Measurements from ENCODE around the gene TBC1D2B. TPM values are rescaled to one million over a fixed set of nuclear protein-coding genes. Genes with fewer than 3 reads are reported as not detected.
"Not testable (repeated sequence)": the region's sequence is repeated elsewhere in the genome, so short reads cannot be mapped to it uniquely, and the experiment has no call there.

The TBC1D2B gene
- total and polyA plus RNA-seq, 4 donors, result 8.4 to 119 (median 22.0) TPM

DNA sequence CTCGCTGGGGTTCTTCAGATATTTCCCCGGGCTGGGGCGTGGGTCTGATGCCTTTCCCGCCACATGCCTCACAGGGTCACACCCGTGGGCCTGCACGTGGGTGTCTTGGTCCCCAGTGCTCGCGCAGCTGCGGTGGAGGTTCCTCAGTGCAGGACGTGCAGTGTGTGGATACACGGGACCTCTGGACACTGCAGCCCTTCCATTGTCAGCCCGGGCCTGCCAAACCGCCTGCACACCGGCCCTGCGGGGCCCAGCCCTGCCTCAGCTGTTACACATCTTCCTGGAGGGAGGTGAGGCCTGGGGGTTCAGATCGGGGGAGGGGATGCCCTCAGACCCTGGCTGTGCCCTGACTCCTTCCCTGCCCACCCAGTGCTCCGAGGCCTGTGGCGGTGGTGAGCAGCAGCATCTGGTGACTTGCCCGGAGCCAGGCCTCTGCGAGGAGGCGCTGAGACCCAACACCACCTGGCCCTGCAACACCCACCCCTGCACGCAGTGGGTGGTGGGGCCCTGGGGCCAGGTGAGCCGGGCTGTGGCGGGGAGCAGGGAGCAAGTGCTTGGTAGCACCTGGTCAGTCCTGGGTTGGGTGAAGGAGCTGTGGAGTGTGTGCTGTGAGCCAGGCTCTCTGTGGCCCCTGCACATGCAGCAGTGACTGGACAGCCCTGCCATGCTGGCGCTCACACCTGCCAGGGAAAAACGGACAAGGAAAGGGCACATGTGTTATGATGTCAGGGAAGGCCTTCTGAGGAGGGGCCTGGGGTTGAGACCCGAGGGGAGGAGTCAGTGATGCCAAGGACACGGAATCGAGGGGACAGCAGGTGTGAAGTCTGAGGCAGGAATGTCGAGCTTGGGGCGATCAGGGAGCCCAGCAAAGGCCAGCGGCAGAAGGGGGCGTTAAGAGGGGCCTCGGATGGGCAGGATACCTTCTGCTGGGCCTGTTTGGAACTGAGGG is 88.9 kb downstream of the TBC1D2B start:
- peaks cover 4 to 18% (median 10%) of the 10 kb centered on the region in 4 donors for H3K4me1 ChIP-seq (ENCODE audit: control insufficient read depth in 4 of 4, insufficient read depth in 4 of 4, low read length in 3 of 4)

GRCh38 chr15:77987765-77988136 is 89.8 kb downstream of the TBC1D2B start:
- H3K9me3 ChIP-seq (ENCODE audit: control insufficient read depth in 4 of 4, low read length in 3 of 4); H3K4me3 ChIP-seq (ENCODE audit: low read depth in 1 of 3, low read length in 3 of 3); H3K9ac ChIP-seq (ENCODE audit: low read depth in 1 of 2, low read length in 2 of 2); H3K27me3 ChIP-seq (ENCODE audit: control insufficient read depth in 4 of 4, insufficient read depth in 4 of 4, low read length in 3 of 4); H3K36me3 ChIP-seq (ENCODE audit: control insufficient read depth in 4 of 4, insufficient read depth in 3 of 4, low read depth in 1 of 4, low read length in 3 of 4); DNase-seq (ENCODE audit: low spot score); H3K27ac ChIP-seq (ENCODE audit: low read depth in 1 of 2, low read length in 2 of 2): not testable (repeated sequence)
- peaks cover 4 to 15% (median 10%) of the 10 kb centered on the region in 4 donors for H3K4me1 ChIP-seq (ENCODE audit: control insufficient read depth in 4 of 4, insufficient read depth in 4 of 4, low read length in 3 of 4)
- WGBS, result 62% methylated on average over 15 of the region's 15 CpGs

More for the DNA sequence above, 88.9 kb downstream of the TBC1D2B start:
- Histone ChIP-seq H3K9me3 (ENCODE audit: control insufficient read depth in 4 of 4, low read length in 3 of 4) (no peaks in the 10 kb centered on the region), H3K4me3 (ENCODE audit: low read depth in 1 of 3, low read length in 3 of 3) (no peak overlapping the region), H3K36me3 (ENCODE audit: control insufficient read depth in 4 of 4, insufficient read depth in 3 of 4, low read depth in 1 of 4, low read length in 3 of 4) (peaks cover 0 to 2% (median under 1%) of the 10 kb centered on the region in 4 donors), H3K27ac (ENCODE audit: low read depth in 1 of 2, low read length in 2 of 2) (no peak overlapping the region), H3K27me3 (ENCODE audit: control insufficient read depth in 4 of 4, insufficient read depth in 4 of 4, low read length in 3 of 4) (no peaks in the 10 kb centered on the region), H3K9ac (ENCODE audit: low read depth in 1 of 2, low read length in 2 of 2) (no peak overlapping the region)
- DNase-seq (ENCODE audit: low spot score), result no peak
- TF ChIP-seq HNF4A (conservative IDR thresholded peaks at IDR 0.05) (no peak), MAX (IDR thresholded peaks at IDR 0.05) (no peak)
- TF ChIP-seq, protein P1, sequence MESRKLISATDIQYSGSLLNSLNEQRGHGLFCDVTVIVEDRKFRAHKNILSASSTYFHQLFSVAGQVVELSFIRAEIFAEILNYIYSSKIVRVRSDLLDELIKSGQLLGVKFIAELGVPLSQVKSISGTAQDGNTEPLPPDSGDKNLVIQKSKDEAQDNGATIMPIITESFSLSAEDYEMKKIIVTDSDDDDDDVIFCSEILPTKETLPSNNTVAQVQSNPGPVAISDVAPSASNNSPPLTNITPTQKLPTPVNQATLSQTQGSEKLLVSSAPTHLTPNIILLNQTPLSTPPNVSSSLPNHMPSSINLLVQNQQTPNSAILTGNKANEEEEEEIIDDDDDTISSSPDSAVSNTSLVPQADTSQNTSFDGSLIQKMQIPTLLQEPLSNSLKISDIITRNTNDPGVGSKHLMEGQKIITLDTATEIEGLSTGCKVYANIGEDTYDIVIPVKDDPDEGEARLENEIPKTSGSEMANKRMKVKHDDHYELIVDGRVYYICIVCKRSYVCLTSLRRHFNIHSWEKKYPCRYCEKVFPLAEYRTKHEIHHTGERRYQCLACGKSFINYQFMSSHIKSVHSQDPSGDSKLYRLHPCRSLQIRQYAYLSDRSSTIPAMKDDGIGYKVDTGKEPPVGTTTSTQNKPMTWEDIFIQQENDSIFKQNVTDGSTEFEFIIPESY (IDR thresholded peaks at IDR 0.05), result no peak
- WGBS, result 82% methylated on average over 34 of the region's 34 CpGs

DNA sequence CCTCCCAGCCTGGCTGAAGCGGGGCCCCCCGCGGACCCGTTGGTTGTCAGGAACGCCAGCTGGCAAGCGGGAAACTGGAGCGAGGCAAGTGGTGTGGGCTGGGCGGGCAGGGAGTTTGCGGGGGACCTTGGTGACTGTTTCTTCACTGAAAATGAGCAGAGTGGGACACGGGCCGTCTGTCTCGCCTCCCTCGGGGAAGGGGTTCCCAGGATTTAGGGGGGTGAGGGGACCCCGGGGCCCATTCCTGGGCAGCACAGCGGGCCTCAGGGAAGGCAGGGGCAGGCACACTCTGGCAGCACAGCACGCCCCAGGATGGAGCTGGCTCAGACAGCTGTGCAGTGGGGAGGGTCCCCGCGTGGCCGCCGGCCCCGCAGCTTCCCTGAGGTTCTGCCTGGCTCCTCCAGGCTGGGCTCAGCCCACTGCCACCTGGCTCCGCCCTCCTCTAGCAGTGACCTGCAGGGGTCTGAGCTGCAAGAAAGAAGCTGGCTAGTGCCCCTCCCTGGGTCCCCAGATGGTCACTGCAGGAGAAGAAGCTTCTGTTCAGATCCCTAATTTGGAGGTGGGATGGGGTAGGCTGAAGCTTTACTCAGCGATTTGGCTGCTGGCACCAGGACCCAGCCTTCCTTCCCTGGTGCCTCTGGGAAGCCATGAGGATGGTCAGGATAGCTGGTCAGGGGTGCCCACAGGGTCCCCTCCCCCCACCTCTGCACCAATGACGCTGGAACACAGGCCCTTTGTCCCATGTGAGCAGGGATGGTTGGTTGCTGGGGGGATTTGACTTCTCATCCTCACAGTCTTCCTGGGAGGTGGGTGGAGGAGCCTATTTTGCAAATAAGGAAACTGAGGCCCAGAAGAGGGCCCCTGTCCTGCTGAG is 90.4 kb downstream of the TBC1D2B start:
- DNase-seq (ENCODE audit: low spot score), result no peak
- Histone ChIP-seq H3K9ac (ENCODE audit: low read depth in 1 of 2, low read length in 2 of 2) (no peak overlapping the region), H3K9me3 (ENCODE audit: control insufficient read depth in 4 of 4, low read length in 3 of 4) (no peaks in the 10 kb centered on the region), H3K36me3 (ENCODE audit: control insufficient read depth in 4 of 4, insufficient read depth in 3 of 4, low read depth in 1 of 4, low read length in 3 of 4) (no peaks in the 10 kb centered on the region), H3K4me3 (ENCODE audit: low read depth in 1 of 3, low read length in 3 of 3) (no peak overlapping the region), H3K4me1 (ENCODE audit: control insufficient read depth in 4 of 4, insufficient read depth in 4 of 4, low read length in 3 of 4) (peaks cover 2 to 12% (median 8%) of the 10 kb centered on the region in 4 donors), H3K27me3 (ENCODE audit: control insufficient read depth in 4 of 4, insufficient read depth in 4 of 4, low read length in 3 of 4) (no peaks in the 10 kb centered on the region), H3K27ac (ENCODE audit: low read depth in 1 of 2, low read length in 2 of 2) (no peak overlapping the region)
- WGBS, result 58% methylated on average over 24 of the region's 24 CpGs
- TF ChIP-seq RXRA (IDR thresholded peaks at IDR 0.05), result no peak
- TF ChIP-seq, protein P1 (IDR thresholded peaks at IDR 0.05), result no peak
- TF ChIP-seq SP1 (IDR thresholded peaks at IDR 0.05), result no peak
- TF ChIP-seq HNF4G (IDR thresholded peaks at IDR 0.05), result no peak
- TF ChIP-seq MAX (IDR thresholded peaks at IDR 0.05), result no peak
- TF ChIP-seq HNF4A (conservative IDR thresholded peaks at IDR 0.05), result no peak
- TF ChIP-seq, protein P2, sequence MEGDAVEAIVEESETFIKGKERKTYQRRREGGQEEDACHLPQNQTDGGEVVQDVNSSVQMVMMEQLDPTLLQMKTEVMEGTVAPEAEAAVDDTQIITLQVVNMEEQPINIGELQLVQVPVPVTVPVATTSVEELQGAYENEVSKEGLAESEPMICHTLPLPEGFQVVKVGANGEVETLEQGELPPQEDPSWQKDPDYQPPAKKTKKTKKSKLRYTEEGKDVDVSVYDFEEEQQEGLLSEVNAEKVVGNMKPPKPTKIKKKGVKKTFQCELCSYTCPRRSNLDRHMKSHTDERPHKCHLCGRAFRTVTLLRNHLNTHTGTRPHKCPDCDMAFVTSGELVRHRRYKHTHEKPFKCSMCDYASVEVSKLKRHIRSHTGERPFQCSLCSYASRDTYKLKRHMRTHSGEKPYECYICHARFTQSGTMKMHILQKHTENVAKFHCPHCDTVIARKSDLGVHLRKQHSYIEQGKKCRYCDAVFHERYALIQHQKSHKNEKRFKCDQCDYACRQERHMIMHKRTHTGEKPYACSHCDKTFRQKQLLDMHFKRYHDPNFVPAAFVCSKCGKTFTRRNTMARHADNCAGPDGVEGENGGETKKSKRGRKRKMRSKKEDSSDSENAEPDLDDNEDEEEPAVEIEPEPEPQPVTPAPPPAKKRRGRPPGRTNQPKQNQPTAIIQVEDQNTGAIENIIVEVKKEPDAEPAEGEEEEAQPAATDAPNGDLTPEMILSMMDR (IDR thresholded peaks at IDR 0.05; ENCODE audit: low read depth, low read length, missing input control), result no peak
- TF ChIP-seq TAF1 (conservative IDR thresholded peaks at IDR 0.05), result no peak
- no peak for TF ChIP-seq NR2F2 (IDR thresholded peaks at IDR 0.05)
- no peak for TF ChIP-seq FOXA1 (IDR thresholded peaks at IDR 0.05)
- no peak for TF ChIP-seq ATF3 (IDR thresholded peaks at IDR 0.05)
- no peak for TF ChIP-seq RAD21 (IDR thresholded peaks at IDR 0.05)
- TF ChIP-seq FOXA2 (IDR thresholded peaks at IDR 0.05), result no peak
- no peak for TF ChIP-seq EGR1 (IDR thresholded peaks at IDR 0.05; ENCODE audit: low read depth in 2 of 2)
- TF ChIP-seq GABPA (IDR thresholded peaks at IDR 0.05 in 1 of 2, conservative IDR thresholded peaks at IDR 0.05 in 1 of 2), result no peak
- no peak for TF ChIP-seq JUND (IDR thresholded peaks at IDR 0.05)
- no peak for TF ChIP-seq YY1 (IDR thresholded peaks at IDR 0.05)

All from liver (tissue), 9 donors.